ENCODE results near the gene PF4V1.

Gene PF4V1

GRCh38 chr4:73831569-73831968, 21.5 kb upstream of the PF4V1 start:
- no peak for TF ChIP-seq CTCF (IDR thresholded peaks at IDR 0.05; ENCODE audit: unreplicated experiment in 3 of 3)
- Mint-ChIP-seq H3K36me3 (ENCODE audit: low read depth) (no peaks in the 10 kb centered on the region), H3K27me3 (ENCODE audit: low read depth) (peaks cover 6% of the 10 kb centered on the region), H3K4me3 (no peak overlapping the region), H3K4me1 (no peaks in the 10 kb centered on the region), H3K27ac (no peak overlapping the region), H3K9me3 (peaks cover 9% of the 10 kb centered on the region)

GRCh38 chr4:73832651-73833237, 20.4 kb upstream of the PF4V1 start:
- no peak for TF ChIP-seq CTCF (IDR thresholded peaks at IDR 0.05; ENCODE audit: unreplicated experiment in 3 of 3)
- Mint-ChIP-seq H3K4me3 (no peak overlapping the region), H3K27ac (no peak overlapping the region), H3K27me3 (ENCODE audit: low read depth) (peaks cover 18% of the 10 kb centered on the region), H3K36me3 (ENCODE audit: low read depth) (no peaks in the 10 kb centered on the region), H3K4me1 (peaks cover 4% of the 10 kb centered on the region), H3K9me3 (peaks cover 4% of the 10 kb centered on the region)

- Mint-ChIP-seq H3K9me3 (peaks cover 2% of the 10 kb centered on the region), H3K36me3 (ENCODE audit: low read depth) (no peaks in the 10 kb centered on the region), H3K4me1 (peaks cover 4% of the 10 kb centered on the region), H3K27ac (no peak within 1 kb of the TSS), H3K27me3 (ENCODE audit: low read depth) (peaks cover 51% of the 10 kb centered on the region), H3K4me3 (peak within 1 kb of the TSS; percentile 57 to 72 (median 68))
- TF ChIP-seq CTCF (IDR thresholded peaks at IDR 0.05; ENCODE audit: unreplicated experiment in 3 of 3), result no peak
Measured at GRCh38 chr4:73836373-73837279, 16.5 kb upstream of the PF4V1 start, which contains the start of gene CXCL6. TSS of gene CXCL6 (plus strand) at chr4:73836678. CDS start at chr4:73836751, 73 bp downstream.

GRCh38 chr4:73839071-73839470, 14.0 kb upstream of the PF4V1 start:
- Mint-ChIP-seq H3K9me3 (peaks cover 2% of the 10 kb centered on the region), H3K27ac (no peak overlapping the region), H3K4me3 (no peak overlapping the region), H3K27me3 (ENCODE audit: low read depth) (peaks cover 57% of the 10 kb centered on the region), H3K4me1 (peaks cover 4% of the 10 kb centered on the region), H3K36me3 (ENCODE audit: low read depth) (no peaks in the 10 kb centered on the region)
- TF ChIP-seq CTCF (IDR thresholded peaks at IDR 0.05; ENCODE audit: unreplicated experiment in 3 of 3), result no peak

- H3K27ac Mint-ChIP-seq, result no peak overlapping the region
Measured at GRCh38 chr4:73839715-73840114, 13.4 kb upstream of the PF4V1 start.

More at GRCh38 chr4:73839715-73840114, 13.4 kb upstream of the PF4V1 start:
- Mint-ChIP-seq H3K4me1 (peaks cover 4% of the 10 kb centered on the region), H3K4me3 (no peak overlapping the region), H3K9me3 (peaks cover 2% of the 10 kb centered on the region), H3K36me3 (ENCODE audit: low read depth) (no peaks in the 10 kb centered on the region), H3K27me3 (ENCODE audit: low read depth) (peaks cover 59% of the 10 kb centered on the region)
- no peak for TF ChIP-seq CTCF (IDR thresholded peaks at IDR 0.05; ENCODE audit: unreplicated experiment in 3 of 3)
